Neural cell (in vitro differentiated cells): ENCODE measurements around the gene THOC3. TPM values are rescaled to one million over a fixed set of nuclear protein-coding genes. Genes with fewer than 3 reads are reported as not detected.
"Not testable (repeated sequence)": the region's sequence is repeated elsewhere in the genome, so short reads cannot be mapped to it uniquely, and the experiment has no call there.

Experiments used
- H2AFZ ChIP-seq: fragments of 200-600, 300-800 bp; sonication (generic), shearing (Covaris generic); 2 replicates; pipeline ENCODE4 v1.6.0; 2014; ENCODE audit warnings: low read depth, mild to moderate bottlenecking, antibody characterized with exemption, low read length, moderate library complexity
- H3F3A ChIP-seq: fragments of 200-600 bp; shearing (Covaris generic); 2 replicates; pipeline ENCODE4 v1.6.1; 2016; ENCODE audit warnings: mild to moderate bottlenecking, moderate library complexity, mixed read lengths, antibody characterized with exemption, low read length; ENCODE audit not compliant: insufficient read depth, poor library complexity, severe bottlenecking
- H3K27ac ChIP-seq: fragments of 200-600, 300-800 bp; sonication (generic), shearing (Covaris generic); 2 replicates; pipeline ENCODE4 v1.5.1; 2014; ENCODE audit warnings: mild to moderate bottlenecking, low read length, moderate library complexity
- H3K27me3 ChIP-seq: fragments of 300-800, 200-600 bp; sonication (generic), shearing (Covaris generic); 2 replicates; pipeline ENCODE4 v1.6.0; 2014; ENCODE audit warnings: mild to moderate bottlenecking, low read depth, low read length, moderate library complexity; ENCODE audit not compliant: insufficient read depth
- H3K36me3 ChIP-seq: fragments of 300-800, 200-600 bp; sonication (generic), shearing (Covaris generic); 2 replicates; pipeline ENCODE4 v1.5.1; 2014; ENCODE audit warnings: mild to moderate bottlenecking, antibody characterized with exemption, low read length, moderate library complexity; ENCODE audit not compliant: insufficient read depth
- H3K4me2 ChIP-seq: fragments of 300-800, 200-600 bp; sonication (generic), shearing (Covaris generic); 2 replicates; pipeline ENCODE4 v1.6.0; 2014; ENCODE audit warnings: mild to moderate bottlenecking, low read length
- H3K4me3 ChIP-seq: fragments of 300-800, 200-600 bp; sonication (generic), shearing (Covaris generic); 2 replicates; pipeline ENCODE4 v1.5.1; 2014; ENCODE audit warnings: mild to moderate bottlenecking, low read length, moderate library complexity
- H3K79me2 ChIP-seq: fragments of 200-600 bp; shearing (Covaris generic); replicated peaks from 2 replicates; pipeline ENCODE4 v1.6.0; 2014; ENCODE audit warnings: mild to moderate bottlenecking, low read length, moderate library complexity; ENCODE audit not compliant: insufficient read depth
- H3K9ac ChIP-seq: fragments of 300-800, 200-600 bp; sonication (generic), shearing (Covaris generic); 2 replicates; pipeline ENCODE4 v1.6.1; 2016; ENCODE audit warnings: mild to moderate bottlenecking, low read length, mixed read lengths
- H3K9me2 ChIP-seq: fragments of 200-600 bp; shearing (Covaris generic); 2 replicates; pipeline ENCODE4 v1.6.1; 2016; ENCODE audit warnings: mild to moderate bottlenecking, low read length, mixed read lengths; ENCODE audit not compliant: insufficient read depth
- H3K9me3 ChIP-seq: fragments of 200-600, 300-800 bp; sonication (generic), shearing (Covaris generic); 2 replicates; pipeline ENCODE4 v1.6.1; 2016; ENCODE audit warnings: mild to moderate bottlenecking, mixed run types, low read length, moderate library complexity, mixed read lengths
- H4K20me1 ChIP-seq: fragments of 200-600 bp; shearing (Covaris generic); 2 replicates; pipeline ENCODE4 v1.6.1; 2016; ENCODE audit warnings: mild to moderate bottlenecking, mixed run types; ENCODE audit not compliant: insufficient read depth
- polyA plus RNA-seq: library from polyadenylated mRNA; depleted of rRNA; stranded (reverse); fragments of >200 nt; gene quantifications from 2 replicates; pipeline ENCODE4 v1.2.3, GENCODE V29; 2014

The THOC3 gene
- polyA plus RNA-seq, 1 donor from 2014 or later, result 44.6 TPM

DNA sequence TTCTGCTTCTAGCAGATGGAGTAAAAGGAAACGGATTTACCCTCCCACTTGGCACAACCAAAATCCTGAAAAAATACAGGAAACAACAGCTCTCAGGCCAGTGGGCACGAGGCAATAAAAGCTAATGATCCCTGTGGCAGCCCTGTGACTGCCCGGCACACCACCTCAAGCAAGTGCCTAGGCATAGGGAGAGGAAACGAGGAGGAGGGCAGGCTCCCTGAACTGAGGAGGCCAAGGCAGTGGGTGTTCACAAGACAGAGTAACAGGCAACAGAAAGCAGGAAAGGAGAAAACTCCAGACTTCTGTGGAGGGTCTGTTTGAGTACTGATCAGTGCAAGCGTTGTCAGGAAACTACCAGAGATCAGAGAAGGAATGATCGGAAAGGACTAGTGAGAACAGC, 29.9 kb upstream of the THOC3 start:
- not testable (repeated sequence) for H3F3A ChIP-seq, H4K20me1 ChIP-seq, H3K4me3 ChIP-seq, H3K9me2 ChIP-seq, H3K4me2 ChIP-seq, H3K9me3 ChIP-seq, H2AFZ ChIP-seq, H3K36me3 ChIP-seq, H3K27ac ChIP-seq, H3K79me2 ChIP-seq, H3K9ac ChIP-seq, H3K27me3 ChIP-seq

DNA sequence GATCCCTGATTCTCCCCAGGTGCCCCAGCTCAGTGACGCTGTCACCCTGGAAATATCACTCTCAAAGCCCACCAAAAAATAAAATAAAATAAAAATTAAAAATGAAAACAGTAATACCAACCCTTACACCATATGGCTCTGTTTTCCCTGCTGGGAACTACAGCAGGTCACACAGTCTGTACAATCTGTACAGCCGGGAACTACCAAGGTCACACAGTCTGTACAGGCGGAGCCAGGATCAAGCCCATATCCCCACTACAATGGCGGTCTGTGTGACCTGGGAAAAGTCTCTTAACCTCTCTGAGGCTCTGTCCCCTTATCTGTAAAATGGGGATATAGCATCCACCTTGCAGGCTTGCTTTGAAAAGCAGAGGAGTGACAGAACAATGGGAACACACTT, 29.4 kb upstream of the THOC3 start:
- not testable (repeated sequence) for H3K9me3 ChIP-seq, H3K36me3 ChIP-seq, H3F3A ChIP-seq, H4K20me1 ChIP-seq, H3K9me2 ChIP-seq, H3K27me3 ChIP-seq, H3K4me2 ChIP-seq, H2AFZ ChIP-seq, H3K27ac ChIP-seq, H3K79me2 ChIP-seq, H3K4me3 ChIP-seq, H3K9ac ChIP-seq

DNA sequence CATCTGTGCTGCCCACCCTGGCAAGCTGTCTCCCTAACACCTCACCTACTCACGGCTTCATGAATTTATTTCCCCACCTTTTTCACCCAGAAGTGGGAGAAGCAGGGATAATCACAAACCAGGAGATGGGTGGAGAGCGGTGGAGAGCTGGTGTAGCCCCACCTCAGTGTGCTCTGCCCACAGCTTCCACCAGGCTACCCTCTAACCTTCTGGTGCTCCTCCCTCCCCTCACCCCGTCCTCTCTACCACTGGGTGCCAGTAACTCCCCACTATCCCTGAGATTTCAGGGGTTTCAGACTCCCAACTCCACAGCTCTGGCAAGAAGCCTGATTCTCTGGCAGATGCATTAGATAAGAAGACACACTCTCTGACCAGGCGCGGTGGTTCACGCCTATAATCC, 28.7 kb upstream of the THOC3 start:
- H3K9me2 ChIP-seq, H3K27ac ChIP-seq, H3K4me3 ChIP-seq, H3K27me3 ChIP-seq, H2AFZ ChIP-seq, H3K9me3 ChIP-seq, H4K20me1 ChIP-seq, H3K4me2 ChIP-seq, H3K9ac ChIP-seq, H3K36me3 ChIP-seq, H3K79me2 ChIP-seq, H3F3A ChIP-seq: not testable (repeated sequence)

DNA sequence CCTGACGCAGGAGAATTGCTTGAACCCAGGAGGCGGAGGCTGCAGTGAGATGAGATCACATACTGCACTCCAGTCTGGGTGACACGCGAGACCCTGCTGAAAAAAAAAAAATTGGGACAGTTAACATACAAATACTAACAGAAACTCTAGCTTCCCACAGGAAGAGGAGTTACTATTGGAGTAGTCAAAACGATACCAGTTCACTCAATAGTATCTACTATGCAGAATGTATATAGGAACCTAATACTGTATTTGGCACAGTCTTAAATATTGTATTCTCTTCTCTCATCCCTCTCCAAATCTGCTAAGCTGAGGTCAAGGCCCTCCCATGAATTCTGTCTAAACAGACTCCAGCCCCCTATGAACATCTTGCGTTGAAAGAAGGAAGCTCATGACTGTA, 27.4 kb upstream of the THOC3 start:
- H3F3A ChIP-seq, H3K4me2 ChIP-seq, H3K27ac ChIP-seq, H4K20me1 ChIP-seq, H3K79me2 ChIP-seq, H3K36me3 ChIP-seq, H2AFZ ChIP-seq, H3K9me3 ChIP-seq, H3K9me2 ChIP-seq, H3K4me3 ChIP-seq, H3K9ac ChIP-seq, H3K27me3 ChIP-seq: not testable (repeated sequence)

- not testable (repeated sequence) for H3K4me3 ChIP-seq, H3K9me2 ChIP-seq, H3K27ac ChIP-seq, H3K27me3 ChIP-seq, H3K9ac ChIP-seq, H3K4me2 ChIP-seq, H3F3A ChIP-seq, H3K79me2 ChIP-seq, H4K20me1 ChIP-seq, H3K9me3 ChIP-seq, H3K36me3 ChIP-seq, H2AFZ ChIP-seq
These were observed 11.4 kb upstream of the THOC3 start for GRCh38 chr5:175979371-175979995.

GRCh38 chr5:175968381-175968780, 266 bp upstream of the THOC3 start:
- H3F3A ChIP-seq, H3K36me3 ChIP-seq, H3K27me3 ChIP-seq, H3K9me2 ChIP-seq, H3K9ac ChIP-seq, H3K27ac ChIP-seq, H2AFZ ChIP-seq, H3K9me3 ChIP-seq, H4K20me1 ChIP-seq, H3K79me2 ChIP-seq, H3K4me2 ChIP-seq: not testable (repeated sequence)
- peak overlapping the region; percentile 61 for H3K4me3 ChIP-seq

- H4K20me1 ChIP-seq, H3K4me3 ChIP-seq, H2AFZ ChIP-seq, H3F3A ChIP-seq, H3K79me2 ChIP-seq, H3K27ac ChIP-seq, H3K9me3 ChIP-seq, H3K36me3 ChIP-seq, H3K4me2 ChIP-seq, H3K9ac ChIP-seq, H3K27me3 ChIP-seq, H3K9me2 ChIP-seq: not testable (repeated sequence)
These were observed 5.8 kb downstream of the THOC3 start for GRCh38 chr5:175962329-175962728.

GRCh38 chr5:175960228-175960627, 7.9 kb downstream of the THOC3 start:
- H2AFZ ChIP-seq, H3K9ac ChIP-seq, H4K20me1 ChIP-seq, H3K27me3 ChIP-seq, H3K36me3 ChIP-seq, H3K4me3 ChIP-seq, H3K79me2 ChIP-seq, H3K27ac ChIP-seq, H3K4me2 ChIP-seq, H3K9me3 ChIP-seq, H3K9me2 ChIP-seq, H3F3A ChIP-seq: not testable (repeated sequence)
